Measurements from ENCODE around the gene SUN5.
A peak's percentile ranks its signal among the peaks of the same experiment; 100 is the strongest.
"Not testable (repeated sequence)": the region's sequence is repeated elsewhere in the genome, so short reads cannot be mapped to it uniquely, and the experiment has no call there.

The SUN5 gene

DNA sequence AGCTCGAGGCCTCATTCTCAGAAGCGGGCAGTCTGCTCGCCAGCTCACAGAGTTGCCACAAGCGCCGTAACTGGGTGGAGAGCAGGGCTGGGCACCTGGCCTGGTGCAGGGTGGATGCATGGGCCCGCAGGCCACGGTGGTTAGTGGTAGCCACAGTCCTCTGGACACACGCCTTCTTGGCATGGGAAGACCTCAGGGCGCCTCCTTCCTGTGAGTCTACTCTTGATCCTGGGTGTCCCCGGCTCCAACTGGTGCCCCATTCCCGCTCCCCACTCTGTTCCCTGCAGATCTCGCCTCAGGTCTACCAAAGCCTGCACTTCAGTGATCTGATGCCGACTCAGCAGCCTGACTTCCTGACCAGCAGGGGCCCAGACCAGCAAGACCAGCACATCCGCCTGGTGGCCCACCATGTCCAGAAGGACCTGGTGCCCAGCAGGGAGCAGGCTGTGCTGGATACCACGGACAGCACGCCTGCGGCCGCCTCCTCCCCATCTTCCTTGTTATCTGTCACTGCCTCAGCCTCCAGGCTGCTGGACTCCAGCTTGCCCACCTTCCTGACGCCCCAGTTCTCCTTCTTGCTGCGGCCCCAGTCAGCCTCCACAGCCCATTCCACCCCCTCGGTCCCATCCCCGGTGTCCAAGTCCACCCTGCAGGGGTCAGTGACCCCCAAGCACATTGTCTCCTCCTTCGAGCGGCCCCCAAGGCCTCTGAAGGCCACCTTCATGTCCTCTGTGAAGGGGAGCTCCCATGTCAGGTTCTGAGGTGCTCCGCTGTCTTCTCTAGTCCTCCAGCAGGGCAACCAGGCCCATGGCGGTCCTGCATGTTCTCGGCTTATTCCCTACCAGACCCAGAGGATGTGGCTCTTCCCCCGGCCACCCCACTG lies 43.1 kb downstream of the SUN5 start:
- DNase-seq, result no peak

DNA sequence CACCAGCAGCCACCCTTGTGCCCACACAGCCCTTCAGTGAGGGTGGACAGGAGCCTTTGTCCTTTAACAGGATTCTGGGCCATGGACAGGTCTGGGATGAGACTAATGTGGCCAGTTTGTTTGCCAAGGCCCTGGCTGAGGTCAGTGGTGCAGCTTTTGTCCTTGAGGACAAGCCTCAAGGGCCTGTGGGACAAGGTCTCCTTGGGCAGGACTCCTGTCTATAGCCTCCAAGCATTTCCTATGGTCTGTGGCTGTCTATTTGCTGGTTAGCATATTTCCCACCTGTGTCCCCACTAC lies 44.1 kb downstream of the SUN5 start:
- DNase-seq, result no peak

- no peak for DNase-seq
Observed at GRCh38 chr20:32959351-32960221, 44.6 kb downstream of the SUN5 start.

DNA sequence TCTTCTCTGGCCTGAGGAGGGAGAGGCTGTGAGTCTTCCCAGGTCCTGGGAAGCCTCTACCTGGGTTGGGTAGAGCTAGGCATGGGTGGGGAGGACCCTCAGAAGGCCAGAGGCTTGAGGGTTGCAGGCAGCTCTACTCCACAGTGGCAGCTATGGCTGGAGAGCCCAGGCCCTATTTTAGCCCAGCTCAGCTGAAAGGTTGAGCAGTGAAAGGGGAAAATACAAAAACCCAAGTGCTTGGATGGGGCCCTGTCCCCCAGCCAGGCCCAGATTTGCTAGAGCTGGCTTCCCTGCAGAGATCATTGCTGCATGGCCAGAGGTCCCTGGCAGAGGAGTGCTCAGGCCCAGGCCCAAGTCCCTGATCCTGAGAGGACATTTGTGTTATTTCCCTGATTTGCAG lies 45.7 kb downstream of the SUN5 start:
- DNase-seq, result no peak

DNA sequence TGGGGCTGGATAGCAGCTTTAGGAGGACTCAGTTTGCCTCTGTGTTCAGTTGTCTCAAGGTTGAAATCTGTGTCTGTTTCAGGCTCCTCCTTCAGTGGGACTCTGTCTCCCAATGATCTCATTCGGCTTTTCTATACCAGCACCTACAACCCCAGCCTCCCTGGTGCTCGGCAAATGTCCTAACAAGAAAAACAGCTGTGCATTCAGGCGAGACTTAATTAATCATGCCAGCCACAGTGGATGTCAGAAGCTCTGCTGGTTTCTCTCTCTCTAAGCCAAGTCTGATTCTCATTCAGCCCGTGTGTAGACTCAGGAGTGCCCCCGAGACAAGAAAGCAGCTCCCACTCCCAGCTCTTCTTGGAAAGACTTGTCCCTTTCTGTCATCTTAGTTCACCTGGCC lies 46.8 kb downstream of the SUN5 start:
- DNase-seq, result no peak

DNA sequence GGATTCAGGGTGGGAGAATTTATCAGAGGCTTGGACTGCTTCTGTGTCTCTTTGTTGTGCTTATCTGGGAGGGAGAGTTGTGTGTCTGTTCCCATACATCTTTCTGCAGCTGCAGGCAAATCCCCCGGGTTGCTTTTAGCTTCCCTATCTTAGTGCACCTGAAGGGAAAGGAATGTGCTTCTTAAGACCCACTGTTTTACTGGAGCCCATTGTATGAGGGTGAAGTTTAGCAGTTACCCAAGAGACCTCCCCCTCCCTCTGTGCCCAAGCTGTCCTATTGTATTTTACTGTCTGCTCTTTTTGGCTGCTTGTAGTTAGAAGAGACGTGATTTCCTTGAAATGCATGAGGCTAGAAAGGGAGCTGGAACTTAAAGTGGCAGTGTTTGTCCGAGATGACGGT lies 53.7 kb downstream of the SUN5 start:
- DNase-seq, result not testable (repeated sequence)

DNA sequence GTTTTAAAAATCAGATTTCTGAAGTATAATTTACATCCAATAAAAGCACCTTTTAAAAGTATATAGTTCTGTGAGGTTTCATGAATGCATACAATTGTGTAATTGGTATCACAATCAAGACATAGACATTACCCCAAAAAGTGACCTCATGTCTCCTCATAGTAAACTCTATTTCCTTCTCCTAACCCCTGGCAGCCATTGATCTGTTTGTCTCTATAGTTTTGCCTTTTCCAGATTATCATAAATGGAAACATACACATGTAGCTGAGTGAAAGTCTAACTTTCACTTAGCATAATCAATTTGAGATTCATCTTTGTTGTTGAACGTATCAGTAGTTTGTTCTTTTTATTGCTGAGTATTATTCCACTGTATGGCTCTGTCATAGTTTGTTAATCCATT lies 57.6 kb downstream of the SUN5 start:
- DNase-seq, result no peak

DNA sequence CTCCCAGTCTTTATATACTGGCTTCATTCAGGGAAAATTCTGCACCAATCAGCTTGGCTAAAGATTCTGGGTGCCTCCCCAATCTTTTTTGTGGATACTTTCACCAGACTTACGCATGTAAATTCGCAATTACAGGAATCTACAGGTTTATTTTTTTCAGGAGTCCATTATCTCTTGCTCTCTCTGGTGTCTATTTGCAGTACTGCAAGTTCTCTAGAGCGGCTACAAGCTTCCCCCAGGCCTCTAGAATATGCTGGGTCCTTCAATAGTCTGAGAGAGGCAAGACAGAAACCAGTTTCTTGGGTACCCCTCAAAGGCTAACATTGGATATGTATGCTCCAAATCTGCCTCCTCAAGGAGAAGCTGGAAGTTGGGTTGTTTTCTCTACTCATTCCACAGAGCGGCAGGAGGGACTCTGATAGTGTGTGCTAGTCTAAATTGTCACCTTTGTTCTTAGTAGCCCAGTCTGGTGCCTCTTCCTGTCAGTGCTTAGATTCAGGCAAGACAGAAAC lies 58.5 kb downstream of the SUN5 start:
- DNase-seq, result peak; percentile 46

- DNase-seq, result no peak
Observed at GRCh38 chr20:32943490-32944052, 60.7 kb downstream of the SUN5 start.

DNA sequence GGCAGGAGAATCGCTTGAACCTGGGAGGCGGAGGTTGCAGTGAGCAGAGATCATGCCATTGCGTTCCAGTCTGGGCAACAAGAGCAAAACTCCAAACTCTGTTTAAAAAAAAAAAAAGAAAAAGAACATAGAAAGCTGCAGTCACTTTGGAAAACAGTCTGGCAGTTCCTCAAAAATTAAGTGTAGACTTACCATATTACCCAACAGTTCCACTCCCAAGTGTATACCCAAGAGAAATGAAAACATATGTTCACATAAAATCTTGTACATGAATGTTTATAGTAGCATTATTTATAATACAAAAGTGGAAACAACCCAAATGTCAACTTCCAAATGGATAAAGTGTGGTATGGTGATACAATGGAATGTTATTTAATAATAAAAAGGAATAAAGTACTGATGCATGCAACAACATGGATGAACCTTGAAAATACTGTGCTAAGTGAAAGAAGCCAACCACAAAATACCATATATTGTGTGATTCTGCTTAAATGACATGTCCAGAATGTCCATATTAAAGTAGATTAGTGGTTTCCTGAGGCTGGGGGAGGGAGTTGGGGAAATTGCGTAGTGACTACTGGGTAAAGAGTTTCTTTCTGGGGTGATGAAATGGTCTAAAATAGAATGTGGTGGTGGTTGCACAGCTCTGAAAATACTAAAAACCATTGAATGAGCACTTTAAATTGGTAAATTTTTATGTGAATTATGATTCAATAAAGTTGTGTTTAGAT lies 62.9 kb downstream of the SUN5 start:
- DNase-seq, result no peak

DNA sequence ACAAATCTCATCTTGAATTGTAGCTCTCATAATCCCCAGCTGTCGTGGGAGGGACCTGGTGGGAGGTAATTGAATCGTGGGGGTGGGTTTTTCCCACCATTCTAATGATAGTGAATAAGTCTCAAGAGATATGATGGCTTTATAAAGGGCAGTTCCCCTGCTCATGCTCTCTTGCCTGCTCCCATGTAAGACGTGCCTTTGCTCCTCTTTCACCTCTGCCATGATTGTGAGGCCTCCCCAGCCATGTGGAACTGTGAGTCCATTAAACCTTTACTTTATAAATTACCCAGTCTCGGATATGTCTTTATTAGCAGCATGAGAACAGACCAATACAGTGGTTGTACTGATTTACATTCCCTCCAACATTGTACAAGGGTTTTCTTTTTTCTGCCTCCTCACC lies 69.7 kb downstream of the SUN5 start:
- DNase-seq, result no peak
